Measurements from ENCODE around the gene SGSM2.

Gene SGSM2

DNA sequence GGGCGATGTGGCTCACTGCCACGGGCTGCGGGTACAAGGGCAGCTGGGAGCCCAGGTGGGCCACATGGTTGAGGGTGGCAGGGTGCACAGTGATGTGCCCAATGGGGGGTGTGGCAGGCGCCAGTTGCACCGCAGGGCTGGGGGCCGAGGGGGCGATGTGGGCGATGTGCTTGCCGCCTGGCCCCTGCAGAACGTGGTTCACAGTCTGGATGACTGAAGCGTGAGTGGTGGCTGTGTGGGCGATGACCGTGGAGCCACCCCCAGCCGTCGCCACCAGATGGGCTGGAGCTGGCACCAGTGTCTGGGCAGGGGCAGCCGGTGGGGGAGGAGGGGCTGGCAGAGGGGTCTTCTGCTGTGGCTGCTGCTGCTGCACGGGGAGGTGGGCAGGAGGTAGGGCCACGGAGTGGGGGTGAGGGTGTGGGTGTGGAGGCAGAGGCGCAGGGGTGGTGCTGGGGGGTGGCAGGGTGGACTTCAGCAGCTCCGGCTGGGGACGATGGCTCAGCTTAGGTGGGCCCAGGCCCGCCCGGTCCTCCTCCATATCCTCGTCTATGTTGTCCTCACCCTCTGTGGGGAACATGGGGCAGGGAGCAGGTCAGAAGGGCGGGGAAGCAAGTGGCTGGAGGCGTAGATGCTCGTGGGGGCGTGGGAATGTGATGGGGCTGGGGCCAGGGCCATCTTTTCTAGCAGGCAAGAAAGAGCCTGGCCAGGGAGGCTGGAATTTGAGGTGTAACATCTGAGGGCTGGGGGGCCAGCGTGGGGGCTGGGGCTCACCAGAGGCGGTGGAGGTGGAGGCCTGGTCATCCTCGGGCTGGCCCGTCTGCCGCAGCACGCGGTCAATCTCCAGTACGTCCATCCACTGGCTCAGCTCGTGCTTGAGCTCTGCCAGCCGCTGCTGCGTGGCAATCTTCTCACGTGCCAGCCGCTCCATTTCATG lies 50.1 kb downstream of the SGSM2 start:
- no peak for DNase-seq

DNA sequence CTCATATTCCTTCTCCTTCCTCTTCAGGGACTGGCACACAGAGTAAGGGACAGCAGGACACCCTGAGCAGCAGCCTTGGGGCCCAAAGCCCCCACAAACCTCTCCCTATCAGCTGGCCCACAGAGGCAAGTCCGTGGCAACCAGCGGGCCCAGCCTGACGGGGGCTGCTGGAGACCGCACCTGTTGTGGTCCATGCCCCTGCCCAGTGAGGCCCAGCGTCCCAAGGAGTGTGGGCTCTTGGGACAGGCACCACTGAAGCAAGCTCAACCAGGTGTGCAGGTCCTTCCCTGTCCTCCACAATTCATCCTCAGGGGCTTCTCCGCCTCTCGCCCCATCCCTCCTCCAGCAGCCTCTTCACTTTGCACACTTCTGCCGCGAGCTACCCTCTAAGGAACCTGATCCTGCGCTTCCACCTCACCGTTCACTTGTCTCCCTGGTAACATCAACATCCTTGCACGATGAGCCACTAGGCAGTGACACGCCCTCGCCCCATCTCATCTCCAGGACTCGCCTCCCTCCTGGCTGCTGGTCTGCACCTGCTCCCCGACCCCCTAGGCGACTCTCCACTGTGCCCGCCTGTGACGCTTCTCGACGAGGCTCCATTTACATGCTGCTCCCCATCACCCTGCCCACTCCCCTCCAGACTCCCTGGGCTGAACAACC lies 50.9 kb downstream of the SGSM2 start:
- no peak for DNase-seq

DNA sequence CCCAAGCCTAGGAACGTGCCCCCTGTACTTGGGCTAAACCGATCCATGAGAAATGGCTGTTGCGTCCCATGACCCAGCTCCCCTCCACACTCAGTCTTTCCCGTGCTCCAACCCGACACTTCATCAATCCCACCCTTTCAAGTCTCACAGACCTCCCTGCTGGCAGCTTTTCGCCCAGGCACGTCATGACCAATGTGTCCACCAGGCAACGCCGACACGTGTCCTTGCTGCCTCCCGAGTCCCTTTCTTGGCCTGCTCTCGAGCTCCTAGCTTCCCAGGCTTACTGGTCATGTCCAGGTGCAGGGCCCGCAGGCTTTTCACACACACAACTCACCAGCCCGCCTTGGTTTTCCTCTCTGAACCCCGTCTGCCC lies 51.4 kb downstream of the SGSM2 start:
- no peak for DNase-seq

DNA sequence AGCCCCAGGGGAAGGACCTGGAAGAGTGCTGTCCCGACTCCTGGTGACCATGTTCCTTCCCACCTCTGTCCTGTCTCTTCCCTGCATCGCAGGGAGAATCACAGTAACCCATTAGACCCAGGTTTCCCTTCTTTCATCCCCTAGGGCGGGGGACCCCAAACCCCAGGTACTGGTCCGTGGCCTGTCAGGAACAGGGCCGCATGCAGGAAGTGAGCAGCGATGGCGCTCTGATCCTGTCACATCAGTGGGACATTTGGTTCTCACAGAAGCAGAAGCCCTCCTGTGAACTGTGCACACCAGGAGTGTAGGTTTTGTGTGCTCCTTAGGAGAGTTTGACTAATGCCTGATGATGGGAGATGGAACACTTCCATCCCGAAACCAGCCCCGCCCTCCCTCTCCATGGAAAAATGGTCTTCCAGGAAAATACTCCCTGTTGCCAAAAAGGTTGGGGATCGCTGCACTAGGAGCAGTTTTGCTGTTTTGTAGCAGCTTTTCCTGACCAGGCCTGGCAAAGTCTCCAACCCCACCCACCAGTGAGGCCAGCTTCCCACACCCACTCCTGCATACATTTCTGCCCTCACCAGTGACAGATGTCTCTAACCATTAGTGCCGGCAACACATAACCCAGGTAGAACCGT lies 53.0 kb downstream of the SGSM2 start:
- no peak for DNase-seq

DNA sequence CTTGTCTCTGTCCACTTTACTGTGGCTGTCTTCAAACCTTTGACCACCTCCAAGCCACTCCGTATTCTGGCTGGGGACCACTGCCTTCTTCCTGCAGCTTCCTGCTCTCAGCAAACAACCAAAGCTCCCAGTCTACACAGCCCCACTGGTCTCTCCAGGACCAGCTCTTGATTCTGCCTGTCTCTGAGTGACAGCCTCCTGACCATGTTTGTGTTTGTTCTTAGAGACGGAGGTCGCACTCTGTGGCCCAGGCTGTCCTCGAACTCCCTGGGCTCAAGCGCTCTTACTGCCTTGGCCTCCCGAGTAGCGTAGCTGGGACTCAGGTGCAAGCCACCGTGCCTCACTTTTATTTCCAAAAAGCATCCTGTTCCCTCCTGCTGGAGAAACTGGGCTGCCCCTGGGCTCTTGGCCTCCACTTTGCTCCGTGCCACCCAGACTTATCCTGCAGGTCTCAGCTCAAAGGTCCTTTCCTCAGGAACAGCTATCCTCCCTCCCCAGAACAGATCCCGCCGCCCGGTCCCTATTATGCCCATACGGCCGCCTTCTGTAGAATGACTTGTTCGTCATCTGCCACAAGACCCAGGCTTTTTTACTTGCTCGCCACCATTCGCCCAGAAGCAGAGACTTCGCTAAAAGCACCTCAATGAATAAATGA lies 54.4 kb downstream of the SGSM2 start:
- DNase-seq = no peak

DNA sequence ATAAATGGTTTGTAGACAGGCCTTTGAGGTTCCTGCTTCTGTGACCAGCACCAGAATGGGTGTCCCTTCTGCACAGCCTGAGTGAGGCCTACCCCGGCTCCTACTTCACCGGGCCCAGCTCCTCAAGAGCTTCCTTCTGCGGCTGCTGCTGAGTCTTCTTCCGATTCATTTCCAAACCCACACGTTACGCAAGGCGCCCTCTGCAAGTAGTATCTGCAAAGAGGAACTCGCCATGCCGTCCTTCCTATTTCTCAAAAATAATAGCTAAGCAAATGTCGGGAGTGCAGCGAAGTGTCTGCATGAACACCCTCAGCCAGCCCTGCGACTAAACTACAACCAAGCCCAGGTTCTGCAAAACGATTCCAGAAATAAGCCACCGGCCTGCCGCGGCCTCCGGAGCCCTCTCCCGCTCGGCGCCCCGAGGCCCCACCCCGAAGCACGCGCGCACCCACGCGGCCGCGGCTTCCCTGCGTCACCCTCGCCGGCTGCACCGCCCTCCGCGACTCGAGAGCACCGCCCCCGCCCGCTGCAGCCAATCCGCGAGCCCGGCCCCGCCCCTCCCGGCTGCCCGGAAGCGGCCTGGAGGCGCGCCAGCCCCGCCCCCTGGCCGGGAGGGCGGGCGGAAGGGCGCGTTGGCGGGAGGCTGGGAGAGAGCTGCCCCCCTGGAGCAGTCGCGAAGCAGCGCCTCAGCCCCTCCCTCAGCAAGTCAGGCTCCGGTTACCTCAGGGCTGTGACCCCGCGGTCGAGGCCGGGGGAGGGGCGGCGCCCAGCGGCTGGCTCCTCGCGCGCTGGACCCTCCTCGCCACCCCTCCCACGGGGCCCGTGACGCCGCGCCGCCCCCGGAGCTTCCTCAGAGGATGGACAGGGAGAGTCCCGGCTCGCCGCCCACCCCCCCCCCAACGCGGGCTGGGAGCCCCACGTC lies 55.2 kb downstream of the SGSM2 start:
- DNase-seq = peak; percentile 96

DNA sequence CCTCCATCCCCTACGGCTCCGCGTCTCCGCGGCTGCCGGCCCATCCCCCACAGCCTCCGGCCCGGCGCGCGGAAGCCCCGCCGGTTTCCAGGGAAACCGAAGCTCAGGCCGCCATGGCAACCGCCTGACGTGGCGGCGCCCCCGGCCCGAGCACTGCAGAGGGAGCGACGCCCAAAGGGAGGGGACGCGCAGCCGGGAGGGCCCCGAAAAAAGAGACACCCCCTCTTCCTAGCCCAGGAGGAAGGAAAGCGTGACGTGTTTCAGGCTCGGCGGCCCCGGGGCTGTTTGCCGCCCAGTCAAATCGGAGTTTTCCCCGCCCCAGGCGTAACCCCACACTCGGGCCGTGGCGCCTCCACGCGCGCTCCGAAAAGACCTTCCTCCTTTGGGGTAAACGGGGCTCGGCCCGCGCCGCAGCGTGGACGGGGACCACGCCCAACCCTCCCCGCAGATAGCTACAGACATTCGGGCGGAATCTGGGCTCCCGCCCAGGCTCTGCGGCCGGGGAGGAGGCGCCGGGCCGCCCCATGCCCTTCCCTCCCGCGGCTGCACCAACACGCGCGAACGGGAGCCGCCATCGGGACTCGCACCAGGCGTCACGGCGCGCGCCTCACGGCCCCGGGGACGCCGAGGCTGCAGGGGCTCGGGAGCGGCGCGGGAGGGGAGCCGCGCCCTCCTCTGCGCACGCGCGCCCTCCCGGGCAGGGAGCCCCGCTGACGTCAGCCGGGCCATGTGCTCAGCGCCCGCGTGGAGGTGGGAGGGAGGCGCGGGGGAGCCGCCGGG lies 56.1 kb downstream of the SGSM2 start:
- DNase-seq = peak; percentile 79

DNA sequence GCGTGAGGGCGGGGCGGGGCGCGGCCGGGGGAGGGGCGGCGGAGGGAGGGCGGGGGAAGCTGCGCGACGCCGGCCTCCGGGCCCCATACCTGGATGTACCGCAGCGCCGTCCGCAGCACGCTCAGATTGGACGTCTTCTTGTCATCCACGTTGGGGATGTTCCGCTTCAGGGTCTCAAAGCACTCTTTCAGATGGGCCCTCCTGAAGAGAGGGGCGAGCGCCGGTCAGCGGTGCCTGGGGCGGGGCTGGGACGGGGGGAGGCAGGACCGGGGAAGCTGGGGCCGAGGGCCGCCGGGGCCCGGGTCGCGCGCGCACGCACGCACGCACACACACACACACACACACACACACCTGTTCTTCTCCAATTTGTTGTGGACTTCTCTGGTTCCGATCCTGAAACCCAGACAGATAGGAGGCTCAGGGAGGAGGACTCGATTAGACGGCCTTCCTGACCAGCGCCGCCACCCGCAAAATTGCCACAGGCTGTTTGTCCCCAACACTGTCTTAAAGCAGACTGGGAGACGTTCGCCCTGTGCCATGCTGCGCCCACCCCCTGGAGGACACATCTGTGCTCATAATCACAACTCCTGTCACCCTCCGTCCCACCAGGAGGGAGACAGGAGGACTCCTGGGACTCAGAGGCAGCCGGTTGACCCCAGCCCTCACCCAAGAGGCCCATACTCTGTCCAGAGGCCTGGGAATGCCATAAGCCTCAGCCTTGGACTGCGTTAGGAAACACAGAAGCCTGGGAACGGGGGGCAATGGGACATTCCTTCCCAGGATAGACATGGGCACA lies 56.9 kb downstream of the SGSM2 start:
- DNase-seq = no peak

DNA sequence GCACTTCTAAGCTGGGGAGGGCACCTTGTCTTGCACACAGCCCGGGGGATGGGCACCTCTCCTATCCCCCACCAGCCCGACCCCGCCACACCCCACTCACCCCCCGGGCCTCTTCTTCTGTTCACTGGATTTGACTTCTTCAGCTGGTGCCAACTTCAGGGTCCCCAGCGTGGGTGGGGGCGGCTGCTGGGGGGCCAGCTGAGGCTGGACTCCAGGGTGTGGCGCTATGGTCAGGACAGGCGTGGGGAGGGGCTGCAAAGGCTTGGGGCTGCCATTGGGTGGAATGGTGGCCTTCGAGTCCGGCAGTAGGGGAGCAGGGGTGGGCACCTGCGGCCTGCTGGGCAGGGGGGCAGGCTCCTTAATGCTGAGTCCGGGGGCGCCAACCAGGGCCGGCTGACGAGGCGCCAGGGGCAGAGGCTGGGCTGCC lies 57.5 kb downstream of the SGSM2 start:
- no peak for DNase-seq

DNA sequence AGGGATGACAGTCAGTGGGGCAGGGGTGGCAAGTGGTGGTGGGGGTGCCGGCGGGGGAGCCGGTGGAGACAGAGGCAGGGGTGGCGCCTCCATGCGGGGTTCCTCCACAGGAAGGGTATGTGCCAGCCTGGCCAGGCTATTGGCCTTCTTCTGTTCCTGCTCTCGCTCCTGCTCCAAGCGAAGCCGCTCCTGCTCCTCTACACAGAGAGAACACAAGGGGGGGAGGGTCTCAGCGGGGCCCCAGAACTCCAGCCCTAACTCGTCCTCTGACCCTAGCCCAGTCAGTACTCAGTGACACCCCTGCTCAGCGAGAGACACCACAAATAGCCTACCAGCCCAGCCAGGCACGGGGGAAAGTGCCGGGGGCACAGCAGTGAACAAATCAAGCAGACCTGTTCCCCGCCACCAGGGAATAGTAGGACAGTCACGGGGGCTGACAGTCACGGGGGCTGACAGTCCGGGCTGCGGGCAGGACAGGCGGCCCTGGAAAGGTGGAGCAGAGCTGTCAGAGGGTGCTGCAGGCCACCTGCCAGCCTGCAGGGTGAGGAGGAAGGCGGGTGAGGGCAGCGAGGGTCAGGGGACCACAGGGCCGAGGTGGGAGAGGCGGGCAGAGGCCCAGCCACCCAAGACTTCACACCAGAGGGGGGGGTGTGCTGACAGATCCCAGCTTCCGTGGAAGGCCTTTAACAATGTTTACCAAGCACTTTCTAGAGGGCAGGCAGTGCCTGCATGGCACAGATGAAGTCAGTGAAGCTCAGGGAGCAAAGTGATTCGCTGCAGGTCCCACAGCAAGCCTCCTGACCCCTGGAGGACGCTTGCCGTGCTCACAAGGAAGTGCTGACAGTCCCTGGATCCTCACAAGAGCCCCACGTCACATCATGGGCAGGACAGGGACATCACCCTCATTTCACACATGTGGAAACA lies 58.2 kb downstream of the SGSM2 start:
- peak; percentile 16 for DNase-seq

DNA sequence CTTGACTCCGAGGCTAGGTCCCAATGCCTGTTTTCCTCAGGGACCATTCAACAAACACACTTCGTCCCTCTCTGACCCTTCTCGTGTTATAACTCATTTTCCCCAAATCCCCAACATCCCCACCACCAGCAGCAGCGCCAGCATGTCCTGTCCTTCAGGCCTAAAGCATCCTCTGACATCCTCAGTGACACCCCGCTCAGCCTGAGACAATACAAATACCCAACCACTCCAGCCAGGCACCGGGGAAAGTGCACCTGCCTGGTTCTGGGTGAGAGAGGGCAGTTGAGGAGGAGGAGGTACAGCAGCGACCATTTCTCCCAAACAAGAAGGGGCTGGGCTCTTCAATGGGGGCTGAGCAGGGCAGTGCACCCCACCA lies 58.9 kb downstream of the SGSM2 start:
- no peak for DNase-seq

DNA sequence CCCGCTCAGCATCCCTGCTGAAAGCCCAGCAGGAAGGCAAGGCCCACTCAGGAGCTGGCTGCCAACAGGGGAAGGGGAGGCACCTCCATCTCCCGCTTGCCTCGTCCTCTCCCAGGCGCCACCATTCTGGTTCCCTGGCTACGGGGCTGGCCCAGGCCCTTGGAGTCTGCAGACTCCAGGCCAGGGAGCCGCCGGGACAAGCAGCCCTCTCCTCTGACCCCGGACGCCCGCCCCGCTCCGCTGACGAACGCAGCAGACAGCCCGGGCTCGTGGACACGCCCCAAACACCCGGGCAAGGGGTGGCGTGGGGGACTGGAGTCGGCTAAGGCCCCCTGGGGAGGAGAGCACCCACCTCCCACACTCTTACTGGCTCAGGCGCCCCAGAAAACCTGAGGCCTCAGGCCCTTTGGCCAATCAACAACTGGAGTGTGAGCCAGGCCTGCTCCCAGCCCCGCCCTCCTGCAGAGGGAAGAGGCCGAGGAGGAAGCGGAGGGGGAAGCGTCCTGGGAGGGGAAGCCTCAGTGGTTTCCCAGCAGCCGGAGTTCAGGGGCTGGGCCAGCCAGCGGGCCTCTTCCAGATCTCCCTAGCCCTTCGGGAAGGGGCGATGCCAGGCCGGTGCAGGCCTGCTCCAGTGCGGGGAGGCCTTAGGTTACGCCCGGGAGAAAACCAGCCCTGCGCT lies 59.4 kb downstream of the SGSM2 start:
- peak; percentile 94 for DNase-seq

DNA sequence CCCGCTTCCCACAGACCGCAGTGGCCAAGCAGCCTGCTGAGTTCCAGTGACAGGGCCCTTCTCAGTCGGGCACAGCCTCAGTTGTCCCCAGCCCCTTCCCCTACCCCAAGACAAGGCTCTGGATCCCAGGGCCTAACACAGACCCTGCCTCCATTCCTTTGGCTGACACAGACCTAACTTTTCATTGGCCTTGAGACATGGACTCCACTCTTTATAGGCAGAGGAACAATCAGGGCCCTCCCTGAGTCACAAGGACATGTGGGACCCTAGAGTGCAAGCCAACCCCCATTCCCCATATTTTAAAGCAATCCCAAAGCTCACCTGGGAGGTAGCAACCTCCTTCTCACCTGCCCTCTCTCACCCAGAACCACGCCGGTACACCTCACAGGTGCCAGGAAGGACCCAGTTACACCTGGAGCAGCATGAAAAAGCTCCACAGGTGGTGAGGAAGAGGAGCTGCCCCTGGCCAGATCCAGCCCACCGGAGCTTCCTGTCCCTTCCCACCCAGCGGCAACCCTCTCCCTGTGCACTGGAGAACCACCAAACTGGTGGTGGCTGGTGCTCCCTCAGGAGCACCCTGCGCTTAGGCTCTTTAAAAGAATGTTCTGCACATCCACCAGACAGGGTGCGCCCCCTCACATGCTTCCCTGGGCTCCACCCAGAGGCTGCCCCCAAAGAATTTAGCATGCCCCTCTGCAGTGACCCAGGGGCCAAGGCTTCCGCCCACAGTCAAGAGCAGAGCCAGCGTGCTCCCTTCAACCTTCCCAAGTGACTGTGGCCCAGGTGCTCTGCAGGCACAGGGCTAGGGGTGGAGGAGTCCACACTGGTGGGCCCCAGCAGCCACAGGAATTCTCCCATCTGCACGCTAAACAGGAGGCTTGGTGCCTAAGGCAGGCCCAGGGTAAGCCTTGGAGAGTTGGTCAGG lies 60.2 kb downstream of the SGSM2 start:
- DNase-seq = no peak

DNA sequence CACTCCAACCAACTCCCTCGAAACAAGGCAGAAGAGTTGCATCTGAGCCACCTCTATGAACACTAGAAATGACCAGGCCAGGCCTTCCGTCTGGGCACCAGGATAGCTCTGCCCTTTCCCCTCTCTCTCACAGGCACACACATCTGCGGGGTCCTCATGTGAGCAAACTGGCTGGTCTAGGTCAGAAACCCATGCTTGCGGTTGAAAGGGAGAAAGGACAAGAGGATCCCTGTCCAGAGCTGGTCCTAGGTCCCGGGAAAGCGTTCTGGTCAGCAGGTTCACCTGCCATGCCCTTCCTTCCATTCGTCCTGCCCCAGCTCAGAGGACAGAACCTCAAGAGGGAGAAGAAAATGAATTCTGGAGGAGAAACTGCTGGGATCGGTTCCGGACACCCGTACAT lies 60.9 kb downstream of the SGSM2 start:
- no peak for DNase-seq

DNA sequence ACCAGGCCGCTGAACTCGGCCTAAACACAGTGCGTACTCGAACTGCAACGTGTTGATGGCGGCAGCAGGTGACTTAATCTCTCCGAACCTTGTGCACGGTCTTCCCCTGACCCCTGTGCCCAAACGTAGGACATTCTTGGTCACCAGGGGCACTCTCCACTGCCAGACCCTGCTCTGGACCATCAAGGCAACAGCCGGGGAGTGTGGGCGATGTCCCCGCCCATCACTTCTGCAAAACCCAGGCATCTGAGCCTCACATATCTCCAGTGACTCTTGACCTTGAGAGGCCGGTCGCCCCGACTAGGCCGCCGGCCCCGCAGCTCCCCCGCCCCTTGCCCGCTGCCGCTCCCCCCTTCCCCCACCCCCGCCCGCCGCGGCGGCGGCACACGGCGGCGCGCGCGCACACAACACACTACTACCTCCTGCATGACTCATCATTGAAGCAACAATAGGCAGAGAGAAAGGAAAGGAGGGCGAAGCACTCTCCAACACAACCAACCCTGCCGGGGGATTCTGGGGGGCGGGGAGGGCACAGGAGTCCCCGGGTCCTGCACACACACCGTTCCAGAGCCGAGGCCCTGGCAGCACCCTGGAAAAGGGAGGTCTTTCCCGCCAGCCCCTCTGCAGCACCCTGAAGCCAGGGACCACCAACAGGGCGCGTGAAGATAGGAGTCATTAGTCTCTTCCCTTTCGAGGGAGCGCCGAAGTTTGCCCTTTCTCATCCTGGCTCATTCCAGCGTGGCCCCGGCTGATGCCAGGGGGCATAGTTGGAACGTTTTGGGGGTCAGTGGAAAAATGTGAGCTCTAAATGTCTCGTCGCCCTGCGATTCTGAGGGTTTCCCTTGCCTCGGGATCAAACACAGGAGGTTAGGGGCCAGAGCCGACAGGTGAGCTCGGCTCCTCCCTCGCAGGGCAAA lies 61.6 kb downstream of the SGSM2 start:
- no peak for DNase-seq
